ENCODE results near the gene TMEM233. TPM values are rescaled to one million over a fixed set of nuclear protein-coding genes. Genes with fewer than 3 reads are reported as not detected.
A peak's percentile ranks its signal among the peaks of the same experiment; 100 is the strongest.

Gene TMEM233
- 0.25 TPM for total RNA-seq
- long read RNA-seq = 0 reads

GRCh38 chr12:119593578-119594398 lies at the start of gene TMEM233:
TMEM233 (plus strand) TSS chr12:119593774; CDS start chr12:119593849, 75 bp downstream.
- peak; percentile 43 for DNase-seq
- ATAC-seq = peak; percentile 69
- intact Hi-C loops (cut with micrococcal nuclease) = no loop called here

GRCh38 chr12:119544765-119545625 lies 48.6 kb upstream of the TMEM233 start:
- intact Hi-C loops (cut with micrococcal nuclease) = loop anchor here (2.0 kb wide), 1 partner anchor 100 kb away; no protein-coding TSS in a partner anchor
- DNase-seq (peak; percentile 49), ATAC-seq (peak; percentile 68)

GRCh38 chr12:119546340-119546739 lies 47.2 kb upstream of the TMEM233 start:
- no peak for ATAC-seq
- intact Hi-C loops (cut with micrococcal nuclease) = no loop called here
- no peak for DNase-seq

- no peak for ATAC-seq
- no peak for DNase-seq
- intact Hi-C loops (cut with micrococcal nuclease) = no loop called here
Measured at GRCh38 chr12:119547001-119547400, 46.6 kb upstream of the TMEM233 start.

- intact Hi-C loops (cut with micrococcal nuclease) = no loop called here
- DNase-seq = no peak
- no peak for ATAC-seq
Measured at GRCh38 chr12:119556854-119557253, 36.7 kb upstream of the TMEM233 start.

- no peak for ATAC-seq
- no peak for DNase-seq
Measured at GRCh38 chr12:119565404-119565803, 28.2 kb upstream of the TMEM233 start.

GRCh38 chr12:119570771-119571170 lies 22.8 kb upstream of the TMEM233 start:
- no peak for DNase-seq
- intact Hi-C loops (cut with micrococcal nuclease) = no loop called here
- ATAC-seq = no peak

More at GRCh38 chr12:119565404-119565803, 28.2 kb upstream of the TMEM233 start:
- intact Hi-C loops (cut with micrococcal nuclease) = no loop called here

GRCh38 chr12:119573086-119573485 lies 20.5 kb upstream of the TMEM233 start:
- no peak for ATAC-seq
- intact Hi-C loops (cut with micrococcal nuclease) = no loop called here
- no peak for DNase-seq

- intact Hi-C loops (cut with micrococcal nuclease) = no loop called here
- ATAC-seq (no peak), DNase-seq (no peak)
Measured at GRCh38 chr12:119574255-119574654, 19.3 kb upstream of the TMEM233 start.

GRCh38 chr12:119576118-119576810 lies 17.3 kb upstream of the TMEM233 start:
- intact Hi-C loops (cut with micrococcal nuclease) = no loop called here
- DNase-seq (no peak), ATAC-seq (no peak)

GRCh38 chr12:119576915-119577314 lies 16.7 kb upstream of the TMEM233 start:
- DNase-seq (no peak), ATAC-seq (no peak)
- intact Hi-C loops (cut with micrococcal nuclease) = no loop called here

GRCh38 chr12:119578112-119578511 lies 15.5 kb upstream of the TMEM233 start:
- ATAC-seq (no peak), DNase-seq (no peak)
- intact Hi-C loops (cut with micrococcal nuclease) = no loop called here

GRCh38 chr12:119589097-119589496 lies 4.5 kb upstream of the TMEM233 start:
- no peak for DNase-seq
- intact Hi-C loops (cut with micrococcal nuclease) = no loop called here
- ATAC-seq = peak; percentile 48

- ATAC-seq (no peak), DNase-seq (no peak)
- intact Hi-C loops (cut with micrococcal nuclease) = no loop called here
Measured at GRCh38 chr12:119589634-119590033, 3.9 kb upstream of the TMEM233 start.

- ATAC-seq = no peak
- intact Hi-C loops (cut with micrococcal nuclease) = no loop called here
Measured at GRCh38 chr12:119592232-119592631, 1.3 kb upstream of the TMEM233 start.

GRCh38 chr12:119594399-119594730 lies 791 bp downstream of the TMEM233 start:
- intact Hi-C loops (cut with micrococcal nuclease) = no loop called here
- peak; percentile 31 for ATAC-seq
- DNase-seq = no peak

More at GRCh38 chr12:119592232-119592631, 1.3 kb upstream of the TMEM233 start:
- no peak for DNase-seq

- peak; percentile 37 for DNase-seq
- intact Hi-C loops (cut with micrococcal nuclease) = no loop called here
- peak; percentile 75 for ATAC-seq
Measured at GRCh38 chr12:119594772-119595445, 1.3 kb downstream of the TMEM233 start.

- no peak for DNase-seq
- ATAC-seq = no peak
- intact Hi-C loops (cut with micrococcal nuclease) = no loop called here
Measured at GRCh38 chr12:119598159-119598558, 4.6 kb downstream of the TMEM233 start.
